Liver (tissue), 9 donors: ENCODE measurements around the gene WDR1. TPM values are rescaled to one million over a fixed set of nuclear protein-coding genes. Genes with fewer than 3 reads are reported as not detected.

Experiments
- DNase-seq: peaks from one replicate; pipeline ENCODE4 v3.0.0-alpha.2; 2017; ENCODE audit warnings: low spot score
- H3K27ac ChIP-seq, 2 donors: one replicate each; pipeline ENCODE4 v1.7.0; 2013; ENCODE audit warnings: inconsistent platforms in 2 of 2, low read length in 2 of 2, control low read depth in 1 of 2, low read depth in 1 of 2, mild to moderate bottlenecking in 1 of 2
- H3K27me3 ChIP-seq, 4 donors: one replicate each; pipeline versions ENCODE4 v1.6.1 to v1.7.0; 2013; ENCODE audit warnings: low read length in 3 of 4, inconsistent platforms in 1 of 4, mild to moderate bottlenecking in 1 of 4, moderate library complexity in 1 of 4; ENCODE audit not compliant: control insufficient read depth in 4 of 4, insufficient read depth in 4 of 4
- H3K36me3 ChIP-seq, 4 donors: one replicate each; pipeline versions ENCODE4 v1.6.1 to v1.7.0; 2013; ENCODE audit warnings: low read length in 3 of 4, mild to moderate bottlenecking in 3 of 4, low read depth in 1 of 4, moderate library complexity in 1 of 4; ENCODE audit not compliant: control insufficient read depth in 4 of 4, insufficient read depth in 3 of 4
- H3K4me1 ChIP-seq, 4 donors: one replicate each; pipeline versions ENCODE4 v1.6.1 to v1.7.0; 2013; ENCODE audit warnings: low read length in 3 of 4, mild to moderate bottlenecking in 3 of 4, moderate library complexity in 1 of 4; ENCODE audit not compliant: control insufficient read depth in 4 of 4, insufficient read depth in 4 of 4
- H3K4me3 ChIP-seq, 3 donors: one replicate each; pipeline versions ENCODE4 v1.6.1 to v1.7.0; 2013; ENCODE audit warnings: low read length in 3 of 3, control low read depth in 1 of 3, low read depth in 1 of 3, mild to moderate bottlenecking in 1 of 3
- H3K9ac ChIP-seq, 2 donors: one replicate each; pipeline ENCODE4 v1.7.0; 2013; ENCODE audit warnings: low read length in 2 of 2, mild to moderate bottlenecking in 2 of 2, moderate library complexity in 2 of 2, control low read depth in 1 of 2, low read depth in 1 of 2
- H3K9me3 ChIP-seq, 4 donors: one replicate each; pipeline versions ENCODE4 v1.6.1 to v1.7.0; 2013; ENCODE audit warnings: low read length in 3 of 4; ENCODE audit not compliant: control insufficient read depth in 4 of 4
- ATF3 ChIP-seq: IDR thresholded peaks from 2 replicates; pipeline ENCODE4 v1.6.1; 2016; ENCODE audit warnings: antibody characterized with exemption
- CTCF ChIP-seq: fragments of 150-350 bp; IDR thresholded peaks from 2 replicates; pipeline ENCODE4 v1.5.1; 2017; ENCODE audit warnings: improper control_type of control experiment, low read depth, low read length; ENCODE audit not compliant: missing input control
- EGR1 ChIP-seq, 2 donors: IDR thresholded peaks; 2 replicates each; pipeline ENCODE4 v1.6.1; 2016 to 2018; ENCODE audit warnings: antibody characterized with exemption in 2 of 2, low read depth in 2 of 2
- FOXA1 ChIP-seq: IDR thresholded peaks from 2 replicates; pipeline ENCODE4 v1.6.1; 2016; ENCODE audit warnings: antibody characterized with exemption
- FOXA2 ChIP-seq: IDR thresholded peaks from 2 replicates; pipeline ENCODE4 v1.6.1; 2016; ENCODE audit warnings: antibody characterized with exemption
- GABPA ChIP-seq, 2 donors: IDR thresholded peaks in 1 of 2; conservative IDR thresholded peaks in 1 of 2; 2 replicates each; pipeline ENCODE4 v1.6.1; 2016; ENCODE audit warnings: antibody characterized with exemption in 2 of 2, mild to moderate bottlenecking in 1 of 2, moderate library complexity in 1 of 2
- HNF4A ChIP-seq, 2 donors: conservative IDR thresholded peaks; 2 replicates each; pipeline ENCODE4 v1.6.1; 2016; ENCODE audit warnings: antibody characterized with exemption in 2 of 2, mild to moderate bottlenecking in 2 of 2
- HNF4G ChIP-seq: IDR thresholded peaks from 2 replicates; pipeline ENCODE4 v1.6.1; 2016; ENCODE audit warnings: antibody characterized with exemption
- JUND ChIP-seq, 2 donors: IDR thresholded peaks; 2 replicates each; pipeline ENCODE4 v1.6.1; 2016; ENCODE audit warnings: antibody characterized with exemption in 2 of 2
- MAX ChIP-seq: IDR thresholded peaks from 2 replicates; pipeline ENCODE4 v1.6.1; 2016; ENCODE audit warnings: antibody characterized with exemption
- NR2F2 ChIP-seq: IDR thresholded peaks from 2 replicates; pipeline ENCODE4 v1.6.1; 2016; ENCODE audit warnings: antibody characterized with exemption
- RAD21 ChIP-seq, 2 donors: IDR thresholded peaks; 2 replicates each; pipeline ENCODE4 v1.6.1; 2016; ENCODE audit warnings: antibody characterized with exemption in 2 of 2, mild to moderate bottlenecking in 2 of 2
- REST ChIP-seq: IDR thresholded peaks from 2 replicates; pipeline ENCODE4 v1.6.1; 2016; ENCODE audit warnings: antibody characterized with exemption, mild to moderate bottlenecking
- RXRA ChIP-seq, 2 donors: IDR thresholded peaks; 2 replicates each; pipeline ENCODE4 v1.6.1; 2017 to 2018; ENCODE audit warnings: antibody characterized with exemption in 2 of 2, mild to moderate bottlenecking in 1 of 2
- SP1 ChIP-seq: IDR thresholded peaks from 2 replicates; pipeline ENCODE4 v1.6.1; 2018; ENCODE audit warnings: antibody characterized with exemption, mild to moderate bottlenecking
- TAF1 ChIP-seq: conservative IDR thresholded peaks from 2 replicates; pipeline ENCODE4 v1.6.1; 2016; ENCODE audit warnings: antibody characterized with exemption, mild to moderate bottlenecking
- YY1 ChIP-seq: IDR thresholded peaks from 2 replicates; pipeline ENCODE4 v1.6.1; 2016; ENCODE audit warnings: antibody characterized with exemption, mild to moderate bottlenecking
- ZBTB33 ChIP-seq: IDR thresholded peaks from 2 replicates; pipeline ENCODE4 v1.6.1; 2016; ENCODE audit warnings: antibody characterized with exemption
- WGBS: extraction: QIAGEN DNeasy Blood & Tissue Kit; methylation state at CpG from one replicate; pipeline ENCODE4 v1.1.7; 2013; 5-methylcytosine and 5-hydroxymethylcytosine counted together
- polyA plus RNA-seq, 2 donors: library from polyadenylated mRNA; stranded (reverse) in 1 of 2; unstranded in 1 of 2; fragments of 200-250 nt in 1 of 2; fragments of >200 nt in 1 of 2; fragmentation: Nextera tagmentation in 1 of 2; extraction: Ambion mirVana in 1 of 2; gene quantifications; one replicate each; pipeline versions ENCODE4 v1.2.1 to v1.2.3, GENCODE V29; 2013 to 2015
- total RNA-seq, 2 donors: library from RNA; depleted of rRNA; stranded (reverse); fragments of >200 nt; gene quantifications; one replicate each; pipeline ENCODE4 v1.2.3, GENCODE V29; 2014
- donor health status: healthy.
- donor health status: healthy.
- donor health status: healthy.
- donor health status: healthy.
- donor health status: healthy.

Gene WDR1
- total and polyA plus RNA-seq, 4 donors, result 31.1 to 97.4 (median 65.7) TPM

- TF ChIP-seq REST, result no peak
- TF ChIP-seq TAF1, result no peak
- no peak for TF ChIP-seq SP1
- TF ChIP-seq YY1, result no peak
- TF ChIP-seq ZBTB33, result no peak
Observed at GRCh38 chr4:10033191-10033881, 83.3 kb downstream of the WDR1 start (continued).

GRCh38 chr4:10032625-10033024 lies 84.0 kb downstream of the WDR1 start:
- Histone ChIP-seq H3K4me1 (peaks cover 0 to 17% (median 7%) of the 10 kb centered on the region in 4 donors), H3K27me3 (no peaks in the 10 kb centered on the region), H3K9me3 (no peaks in the 10 kb centered on the region), H3K36me3 (no peaks in the 10 kb centered on the region), H3K27ac (peak overlapping the region; percentile 63 to 71), H3K4me3 (no peak overlapping the region), H3K9ac (no peak overlapping the region)
- 29% methylated on average over 6 of the region's 6 CpGs for WGBS
- TF ChIP-seq MAX (peak; percentile 74), HNF4A (conservative IDR thresholded peaks at IDR 0.05) (peak; percentile 25 to 67), JUND (IDR thresholded peaks at IDR 0.05) (peak; percentile 53 to 62), FOXA2 (no peak), RXRA (IDR thresholded peaks at IDR 0.05) (peak; percentile 20 to 78), RAD21 (IDR thresholded peaks at IDR 0.05) (no peak), FOXA1 (no peak), TAF1 (no peak), HNF4G (no peak), NR2F2 (no peak), CTCF (no peak), EGR1 (IDR thresholded peaks at IDR 0.05; ENCODE audit: low read depth in 2 of 2) (peak in 1 of 2 donors; percentile 40), ZBTB33 (no peak), GABPA (IDR thresholded peaks at IDR 0.05 in 1 of 2, conservative IDR thresholded peaks at IDR 0.05 in 1 of 2) (peak in 1 of 2 donors; percentile 63), SP1 (no peak), ATF3 (peak; percentile 66), YY1 (no peak)
- DNase-seq, result no peak
